ENCODE measurements around the gene ACAT2.

DNA sequence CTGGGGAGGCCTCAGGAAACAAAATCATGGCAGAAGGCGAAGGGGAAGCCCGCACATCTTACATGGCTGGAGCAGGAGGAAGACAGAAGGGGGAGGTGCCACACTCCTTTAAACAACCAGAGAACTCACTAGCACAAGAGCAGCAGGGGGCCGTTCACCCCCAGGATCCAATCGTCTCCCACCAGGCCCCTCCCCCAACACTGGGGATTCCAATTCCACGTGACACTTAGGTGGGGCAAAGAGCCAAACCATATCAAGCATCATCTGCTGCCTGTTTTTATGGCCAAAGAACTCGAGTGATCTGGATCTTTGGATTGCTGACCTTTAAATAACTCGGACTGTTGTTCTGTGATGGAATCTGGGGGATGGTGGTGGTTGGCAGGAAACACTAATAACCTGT, 66.2 kb downstream of the ACAT2 start:
- TF ChIP-seq, protein P1, sequence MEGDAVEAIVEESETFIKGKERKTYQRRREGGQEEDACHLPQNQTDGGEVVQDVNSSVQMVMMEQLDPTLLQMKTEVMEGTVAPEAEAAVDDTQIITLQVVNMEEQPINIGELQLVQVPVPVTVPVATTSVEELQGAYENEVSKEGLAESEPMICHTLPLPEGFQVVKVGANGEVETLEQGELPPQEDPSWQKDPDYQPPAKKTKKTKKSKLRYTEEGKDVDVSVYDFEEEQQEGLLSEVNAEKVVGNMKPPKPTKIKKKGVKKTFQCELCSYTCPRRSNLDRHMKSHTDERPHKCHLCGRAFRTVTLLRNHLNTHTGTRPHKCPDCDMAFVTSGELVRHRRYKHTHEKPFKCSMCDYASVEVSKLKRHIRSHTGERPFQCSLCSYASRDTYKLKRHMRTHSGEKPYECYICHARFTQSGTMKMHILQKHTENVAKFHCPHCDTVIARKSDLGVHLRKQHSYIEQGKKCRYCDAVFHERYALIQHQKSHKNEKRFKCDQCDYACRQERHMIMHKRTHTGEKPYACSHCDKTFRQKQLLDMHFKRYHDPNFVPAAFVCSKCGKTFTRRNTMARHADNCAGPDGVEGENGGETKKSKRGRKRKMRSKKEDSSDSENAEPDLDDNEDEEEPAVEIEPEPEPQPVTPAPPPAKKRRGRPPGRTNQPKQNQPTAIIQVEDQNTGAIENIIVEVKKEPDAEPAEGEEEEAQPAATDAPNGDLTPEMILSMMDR (IDR thresholded peaks at IDR 0.05; ENCODE audit: low read depth, low read length, poor library complexity, severe bottlenecking) = no peak
- TF ChIP-seq EZH2phosphoT487 (IDR thresholded peaks at IDR 0.05; ENCODE audit: borderline replicate concordance, low read length) = no peak

Measured in DOHH2 (cell line).